SH-SY5Y (cell line): ENCODE data around the gene CRPPA.

Experiments used
- GATA2 ChIP-seq: IDR thresholded peaks from 2 replicates; pipeline ENCODE4 v1.6.1; 2011; ENCODE audit warnings: mild to moderate bottlenecking, low read depth, low read length
- GATA3 ChIP-seq: IDR thresholded peaks from 2 replicates; pipeline ENCODE4 v1.6.1; 2011; ENCODE audit warnings: low read depth, mild to moderate bottlenecking, low read length, moderate library complexity

CRPPA gene

DNA sequence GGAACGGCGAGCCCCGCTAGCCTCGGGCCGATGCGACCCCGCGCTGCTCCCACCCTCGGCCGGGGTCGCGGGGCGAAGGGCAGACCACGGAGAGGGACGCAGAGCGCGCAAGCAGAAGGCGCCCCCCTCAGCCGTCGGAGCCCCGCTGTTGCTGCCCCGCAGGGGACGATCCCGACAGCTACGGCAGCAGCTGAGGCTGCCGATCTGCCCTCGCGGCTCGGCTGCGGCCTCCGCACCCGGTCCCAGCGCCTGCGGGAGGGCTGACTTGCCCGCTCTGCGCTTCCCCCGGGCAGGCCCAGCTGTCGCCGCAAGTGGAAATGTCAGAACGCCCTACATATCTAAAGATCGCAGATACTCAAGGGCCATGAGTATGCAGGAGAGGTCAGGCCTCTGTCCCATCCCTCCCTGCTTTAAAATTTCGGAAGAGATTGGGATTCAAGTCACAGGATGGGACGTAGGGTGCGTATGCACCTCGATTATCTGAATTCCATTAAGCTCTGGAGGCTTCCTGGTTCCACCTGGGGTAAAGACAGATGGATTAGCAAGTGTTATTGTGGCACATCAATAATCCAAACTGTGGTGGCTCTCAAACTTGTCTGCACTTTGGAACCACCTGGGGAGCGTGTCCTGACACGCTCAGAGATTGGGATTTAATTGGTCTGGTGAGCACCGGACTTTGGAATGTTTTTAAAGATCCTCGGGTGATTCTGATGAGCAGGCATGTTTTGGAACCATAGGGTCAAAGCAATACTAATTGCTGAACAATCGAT, at the start of gene CRPPA:
TSS of gene CRPPA (minus strand) at position 206 of the 770 bp plus-strand sequence. CDS start 216 bp downstream, outside the sequence.
- TF ChIP-seq GATA3 = no peak
- no peak for TF ChIP-seq GATA2

DNA sequence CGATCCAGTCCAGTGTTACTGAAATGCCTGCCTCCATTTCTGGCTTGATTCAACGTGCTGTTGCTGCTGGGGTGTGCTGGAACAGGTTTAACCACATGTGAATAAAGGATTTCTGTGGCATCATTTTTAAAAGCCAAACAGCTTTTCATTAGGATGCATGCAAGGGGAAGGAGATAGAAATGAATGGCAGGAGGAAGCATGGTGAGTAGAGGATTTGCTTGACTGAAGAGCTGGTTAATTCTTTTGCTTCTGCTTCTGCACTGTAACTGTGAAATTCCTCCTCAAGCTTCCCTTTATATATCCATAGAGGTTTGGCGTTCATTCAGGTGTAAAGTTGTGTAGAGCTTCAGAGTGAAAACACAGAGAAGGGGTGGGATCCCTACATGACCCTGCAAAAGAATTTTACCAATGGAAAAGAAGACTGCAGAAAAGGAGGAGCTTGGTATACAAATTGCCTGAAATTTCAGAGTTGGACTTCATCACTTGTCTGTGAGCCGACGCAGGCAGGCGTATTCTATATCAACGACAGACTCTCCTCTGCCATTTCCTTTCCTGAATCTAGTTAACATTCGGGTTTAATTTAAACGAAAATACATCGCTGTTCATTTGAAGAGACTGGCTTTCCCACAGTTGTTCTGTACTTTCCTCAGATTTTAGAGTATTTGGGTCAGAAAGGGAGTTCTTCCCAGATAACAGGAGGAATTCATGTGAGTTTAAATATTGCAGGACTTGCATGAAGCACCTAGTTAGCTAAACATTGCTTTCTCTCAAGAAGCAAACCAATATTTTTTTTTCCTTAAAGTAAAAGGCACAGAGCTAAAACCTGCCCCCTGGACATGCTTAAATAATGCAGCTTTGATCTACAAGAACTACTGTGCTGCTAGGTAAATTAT, 44.4 kb upstream of the CRPPA start, which contains the start of gene SOSTDC1:
TSS of gene SOSTDC1 (minus strand) at position 270 of the 893 bp plus-strand sequence. CDS start at position 200, 70 bp downstream.
- TF ChIP-seq GATA3 (no peak), GATA2 (no peak)

GRCh38 chr7:16463949-16464715, 42.8 kb upstream of the CRPPA start:
- TF ChIP-seq GATA3 (no peak), GATA2 (no peak)

DNA sequence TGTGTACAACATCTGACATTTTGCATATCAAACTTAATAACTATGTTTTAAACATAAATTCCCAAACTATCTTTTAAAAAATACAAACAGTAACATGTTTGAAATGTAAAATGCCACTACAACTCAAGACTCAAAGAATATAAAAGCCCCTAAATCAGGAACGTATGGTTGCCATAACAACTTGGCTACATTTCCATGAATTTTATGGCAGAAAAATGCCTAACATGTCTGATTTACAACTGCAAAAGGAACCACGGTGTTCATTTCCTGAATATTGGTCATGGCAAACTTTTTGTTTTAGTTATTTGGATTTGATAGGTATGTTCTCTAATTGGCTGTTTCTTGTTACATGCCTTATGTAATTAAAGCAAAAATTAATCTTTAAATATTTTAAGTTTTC, 42.2 kb upstream of the CRPPA start:
- TF ChIP-seq GATA3 (no peak), GATA2 (no peak)

GRCh38 chr7:16462431-16462889, 41.1 kb upstream of the CRPPA start:
- TF ChIP-seq GATA3 (no peak), GATA2 (no peak)

- TF ChIP-seq GATA2 (no peak), GATA3 (no peak)
Measured at GRCh38 chr7:16460789-16461493, 39.6 kb upstream of the CRPPA start.

- TF ChIP-seq GATA3 (no peak), GATA2 (no peak)
Measured at GRCh38 chr7:16455591-16455990, 34.3 kb upstream of the CRPPA start.

GRCh38 chr7:16450366-16450765, 29.0 kb upstream of the CRPPA start:
- TF ChIP-seq GATA2 (no peak), GATA3 (no peak)

GRCh38 chr7:16447876-16448275, 26.5 kb upstream of the CRPPA start:
- TF ChIP-seq GATA2 (no peak), GATA3 (no peak)

- no peak for TF ChIP-seq GATA2
- TF ChIP-seq GATA3 = no peak
Measured at GRCh38 chr7:16446508-16446907, 25.2 kb upstream of the CRPPA start.

DNA sequence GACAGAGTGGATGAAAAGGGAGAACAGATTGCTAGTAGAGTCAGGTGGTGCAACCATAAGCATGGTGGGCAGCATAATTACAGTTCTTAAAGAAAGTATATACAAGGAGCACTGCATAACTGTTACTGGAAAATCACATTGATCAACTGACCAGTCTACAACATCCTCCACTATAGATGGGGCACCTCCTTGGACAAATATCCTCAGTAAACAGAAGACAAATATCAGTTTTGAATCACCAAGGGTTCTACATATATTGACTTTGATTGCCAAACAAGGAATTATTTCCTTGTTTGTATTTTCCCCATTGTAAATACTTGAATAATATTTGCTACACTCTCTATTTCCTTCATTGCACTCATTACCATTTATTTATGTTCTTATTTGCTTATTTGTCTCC, 17.6 kb upstream of the CRPPA start:
- TF ChIP-seq GATA2 = no peak
- no peak for TF ChIP-seq GATA3

DNA sequence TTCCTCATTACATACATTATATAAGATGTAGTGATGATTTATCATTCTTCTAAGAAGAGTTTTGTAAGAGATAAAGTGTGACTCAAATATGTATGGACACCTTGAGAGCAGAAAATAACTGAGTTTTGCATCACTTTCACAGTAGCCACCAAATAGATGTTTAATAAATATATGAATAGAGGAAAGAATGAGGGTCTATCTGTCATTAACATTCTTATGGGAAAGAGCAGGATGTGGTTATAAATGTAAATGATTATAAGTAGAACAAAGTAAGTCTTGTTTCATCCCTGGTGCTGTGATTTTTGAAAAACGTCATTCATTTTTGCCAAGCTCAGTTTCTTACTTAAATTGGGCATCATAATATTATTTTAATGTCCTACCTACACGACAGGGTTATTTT, 15.0 kb upstream of the CRPPA start:
- TF ChIP-seq GATA3 (no peak), GATA2 (no peak)

DNA sequence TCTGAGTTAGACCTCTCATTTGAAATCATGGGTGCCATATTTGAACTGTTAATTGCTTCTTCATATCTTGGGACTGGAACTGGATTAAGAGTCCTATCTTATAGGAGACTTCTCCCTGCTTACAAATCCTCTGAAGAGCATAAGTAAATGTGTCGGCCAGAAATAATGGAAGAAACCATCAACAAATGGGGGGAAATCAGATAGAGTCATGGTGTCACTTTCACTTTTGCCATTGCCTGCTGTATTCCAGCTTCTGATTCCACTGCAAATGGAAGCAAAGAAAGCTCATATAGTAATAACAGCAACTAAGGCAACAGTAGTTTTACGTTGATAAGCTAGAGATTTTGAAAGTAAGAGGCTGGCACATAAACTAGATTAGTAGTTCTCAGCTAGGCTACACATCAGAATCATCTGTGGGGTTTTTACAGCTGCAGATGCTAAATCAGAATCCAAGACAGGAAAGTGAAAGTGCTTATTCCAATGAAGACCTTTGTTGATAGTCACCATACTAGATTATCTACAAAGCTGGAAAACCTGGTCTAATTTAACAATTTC, 12.3 kb upstream of the CRPPA start:
- TF ChIP-seq GATA2 = no peak
- no peak for TF ChIP-seq GATA3

DNA sequence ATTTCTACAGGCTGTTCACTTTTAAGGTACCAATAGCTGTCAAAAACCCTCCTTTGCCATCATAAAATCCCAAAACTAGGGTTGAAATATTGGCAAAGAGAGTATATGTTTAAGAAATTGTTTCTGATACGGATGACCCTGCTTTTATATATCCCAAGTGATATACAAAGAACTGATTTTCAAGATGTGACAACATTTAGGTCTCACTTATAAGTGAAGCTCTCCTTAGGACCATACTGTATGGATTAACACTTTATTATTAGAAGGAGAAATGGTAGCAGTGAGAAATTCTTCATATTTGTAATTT, 11.0 kb upstream of the CRPPA start:
- TF ChIP-seq GATA3 (no peak), GATA2 (no peak)
